ENCODE measurements around the gene TM4SF4.

The TM4SF4 gene

GRCh38 chr3:149497966-149498670 is 23.6 kb downstream of the TM4SF4 start:
- no peak for DNase-seq (ENCODE audit: insufficient read length, low spot score)
- no peak for TF ChIP-seq CTCF (IDR thresholded peaks at IDR 0.05; ENCODE audit: insufficient read depth, missing control alignments)
- FAIRE-seq = no peak

GRCh38 chr3:149501524-149501923 is 27.0 kb downstream of the TM4SF4 start:
- no peak for FAIRE-seq
- TF ChIP-seq CTCF (IDR thresholded peaks at IDR 0.05; ENCODE audit: insufficient read depth, missing control alignments) = no peak
- no peak for DNase-seq (ENCODE audit: insufficient read length, low spot score)

GRCh38 chr3:149502438-149502837 is 27.9 kb downstream of the TM4SF4 start:
- no peak for FAIRE-seq

GRCh38 chr3:149506540-149506939 is 32.0 kb downstream of the TM4SF4 start:
- no peak for FAIRE-seq
- TF ChIP-seq CTCF (IDR thresholded peaks at IDR 0.05; ENCODE audit: insufficient read depth, missing control alignments) = no peak
- no peak for DNase-seq (ENCODE audit: insufficient read length, low spot score)

More at GRCh38 chr3:149502438-149502837, 27.9 kb downstream of the TM4SF4 start:
- DNase-seq (ENCODE audit: insufficient read length, low spot score) = no peak
- TF ChIP-seq CTCF (IDR thresholded peaks at IDR 0.05; ENCODE audit: insufficient read depth, missing control alignments) = no peak

GRCh38 chr3:149506965-149507364 is 32.5 kb downstream of the TM4SF4 start:
- TF ChIP-seq CTCF (IDR thresholded peaks at IDR 0.05; ENCODE audit: insufficient read depth, missing control alignments) = no peak
- FAIRE-seq (no peak), DNase-seq (ENCODE audit: insufficient read length, low spot score) (no peak)

GRCh38 chr3:149507491-149508324 is 33.2 kb downstream of the TM4SF4 start:
- FAIRE-seq (no peak), DNase-seq (ENCODE audit: insufficient read length, low spot score) (no peak)
- TF ChIP-seq CTCF (IDR thresholded peaks at IDR 0.05; ENCODE audit: insufficient read depth, missing control alignments) = no peak

GRCh38 chr3:149509526-149509925 is 35.0 kb downstream of the TM4SF4 start:
- DNase-seq (ENCODE audit: insufficient read length, low spot score) (no peak), FAIRE-seq (no peak)
- TF ChIP-seq CTCF (IDR thresholded peaks at IDR 0.05; ENCODE audit: insufficient read depth, missing control alignments) = no peak

Measured in D721Med (cell line).